Measurements from ENCODE around the gene SELL. TPM values are rescaled to one million over a fixed set of nuclear protein-coding genes. Genes with fewer than 3 reads are reported as not detected.

The SELL gene
- total and polyA plus RNA-seq, 2 of the 8 experiments (the other 6 are each of a cell fraction or from before 2014, with no cell fraction given): not detected

DNA sequence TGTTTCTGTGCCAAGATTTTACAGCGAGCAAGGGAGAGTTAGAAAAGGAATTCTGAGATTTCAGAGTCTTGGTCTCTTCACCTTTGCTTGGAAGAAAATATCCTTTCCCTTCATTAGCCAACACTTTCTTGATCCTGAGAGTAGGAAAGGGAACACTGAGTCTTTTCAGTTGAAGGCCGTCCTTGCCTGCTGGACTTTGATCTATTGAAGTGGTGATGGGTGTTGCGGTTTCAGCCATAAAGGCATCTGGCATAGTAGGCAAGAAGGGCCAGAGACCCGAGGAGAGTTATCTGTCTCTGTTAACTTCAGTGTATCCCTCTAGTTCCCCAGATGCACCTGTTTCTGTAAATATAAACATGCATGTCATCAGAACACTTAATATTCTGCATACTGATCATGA is 12.7 kb upstream of the SELL start:
- no peak overlapping the region for H3K4me2 ChIP-seq (ENCODE audit: insufficient read depth in 1 of 2, low read depth in 2 of 2, low read length in 2 of 2)
- DNase-seq (ENCODE audit: low read depth in 1 of 2, low spot score in 2 of 2) (no peak), FAIRE-seq (no peak)
- H4K20me1 ChIP-seq (replicated peaks in 1 of 2; ENCODE audit: control insufficient read depth in 1 of 2, insufficient read depth in 2 of 2, low read length in 2 of 2): no peaks in the 10 kb centered on the region
- no peak overlapping the region for H3K4me3 ChIP-seq (ENCODE audit: extremely low read depth in 1 of 4, insufficient read depth in 2 of 4, low read depth in 3 of 4, low read length in 4 of 4)
- no peaks in the 10 kb centered on the region for H3K36me3 ChIP-seq (ENCODE audit: control insufficient read depth in 2 of 4, insufficient read depth in 4 of 4, low read length in 3 of 4)
- H2BK5ac ChIP-seq (ENCODE audit: low read depth, low read length): no peak overlapping the region
- H4K5ac ChIP-seq (ENCODE audit: insufficient read length, low read depth, low read length): no peak overlapping the region
- H3K14ac ChIP-seq (ENCODE audit: insufficient read length): no peak overlapping the region
- no peaks in the 10 kb centered on the region for H3K4me1 ChIP-seq (replicated peaks in 1 of 4; ENCODE audit: control insufficient read depth in 3 of 4, insufficient read depth in 4 of 4, low read length in 3 of 4)
- no peak overlapping the region for H4K91ac ChIP-seq (replicated peaks; ENCODE audit: insufficient read length, low read length)
- no peak overlapping the region for H2AFZ ChIP-seq (ENCODE audit: low read length)
- H3K27me3 ChIP-seq (replicated peaks in 1 of 4; ENCODE audit: control insufficient read depth in 3 of 4, extremely low read depth in 1 of 4, insufficient read depth in 3 of 4, low read length in 3 of 4): no peaks in the 10 kb centered on the region
- H3K23me2 ChIP-seq (ENCODE audit: low read depth, low read length): no peaks in the 10 kb centered on the region
- CTCF ChIA-PET (ENCODE audit: partially characterized antibody): no interaction called here
- no peak overlapping the region for H2AK5ac ChIP-seq (ENCODE audit: low read depth, low read length)
- POLR2A ChIA-PET (ENCODE audit: partially characterized antibody): no interaction called here
- no peak overlapping the region for H3K23ac ChIP-seq (ENCODE audit: insufficient read length)
- H2BK120ac ChIP-seq (replicated peaks; ENCODE audit: low read depth, low read length): no peak overlapping the region
- no peaks in the 10 kb centered on the region for H3K9me3 ChIP-seq (ENCODE audit: insufficient read depth in 2 of 2, low read depth in 1 of 2, low read length in 1 of 2)
- no peak overlapping the region for H4K8ac ChIP-seq (ENCODE audit: extremely low read depth, insufficient read depth, low read length)
- no peak overlapping the region for H2BK15ac ChIP-seq (ENCODE audit: low read length)
- no peak overlapping the region for H2BK20ac ChIP-seq (ENCODE audit: low read length)
- no peak overlapping the region for H3K56ac ChIP-seq (replicated peaks; ENCODE audit: insufficient read length, low read depth, low read length)
- no peak overlapping the region for H3K27ac ChIP-seq (ENCODE audit: low read depth, low read length)
- TF ChIP-seq SP4 (IDR thresholded peaks at IDR 0.05; ENCODE audit: low read length) (no peak), ASH2L (IDR thresholded peaks at IDR 0.05; ENCODE audit: low read length) (no peak), SIRT6 (IDR thresholded peaks at IDR 0.05; ENCODE audit: low read length) (no peak), SIX5 (IDR thresholded peaks at IDR 0.05; ENCODE audit: low read depth, low read length) (no peak), PHF8 (conservative IDR thresholded peaks at IDR 0.05; ENCODE audit: low read depth, low read length) (no peak), POLR2AphosphoS5 (IDR thresholded peaks at IDR 0.05; ENCODE audit: low read depth, low read length) (no peak), EGR1 (IDR thresholded peaks at IDR 0.05; ENCODE audit: borderline replicate concordance, low read depth, low read length) (no peak), RXRA (IDR thresholded peaks at IDR 0.05; ENCODE audit: insufficient read depth, low read depth, low read length) (no peak), SP2 (IDR thresholded peaks at IDR 0.05; ENCODE audit: low read length) (no peak), BRCA1 (IDR thresholded peaks at IDR 0.05; ENCODE audit: low read depth, low read length) (no peak), JUN (IDR thresholded peaks at IDR 0.05; ENCODE audit: low read depth, low read length) (no peak), CHD2 (IDR thresholded peaks at IDR 0.05; ENCODE audit: low read length) (no peak), ATF3 (IDR thresholded peaks at IDR 0.05; ENCODE audit: insufficient read depth, low read depth, low read length) (no peak)
- TF ChIP-seq, protein P1, sequence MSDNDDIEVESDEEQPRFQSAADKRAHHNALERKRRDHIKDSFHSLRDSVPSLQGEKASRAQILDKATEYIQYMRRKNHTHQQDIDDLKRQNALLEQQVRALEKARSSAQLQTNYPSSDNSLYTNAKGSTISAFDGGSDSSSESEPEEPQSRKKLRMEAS (IDR thresholded peaks at IDR 0.05): no peak
- WGBS, 2 experiments (ENCODE audit: extremely low coverage in 1 of 2, insufficient coverage in 1 of 2, insufficient read length in 1 of 2, insufficient replicate concordance in 2 of 2, low coverage in 1 of 2, low lambda C conversion rate in 2 of 2, missing lambda C conversion rate in 1 of 2): 88% methylated on average over 4 of the region's 4 CpGs; no CpG with 5 or more reads in 1 of the 2 experiments
- H2BK12ac ChIP-seq (ENCODE audit: low read depth, low read length): no peak overlapping the region
- no peak overlapping the region for H3K9ac ChIP-seq (replicated peaks in 1 of 4; ENCODE audit: extremely low read depth in 1 of 4, low read depth in 3 of 4, low read length in 3 of 4)
- H3K4ac ChIP-seq (replicated peaks; ENCODE audit: insufficient read length, low read depth, low read length): no peak overlapping the region
- no peaks in the 10 kb centered on the region for H3K79me1 ChIP-seq (ENCODE audit: low read depth, low read length)
- H3K79me2 ChIP-seq (ENCODE audit: control insufficient read depth in 1 of 2, insufficient read depth in 2 of 2, low read length in 2 of 2): no peaks in the 10 kb centered on the region
- no peak overlapping the region for H3K18ac ChIP-seq (ENCODE audit: extremely low read depth, low read length)

Data from H1 (cell line).